ENCODE measurements around the gene SIAE. TPM values are rescaled to one million over a fixed set of nuclear protein-coding genes. Genes with fewer than 3 reads are reported as not detected.

SIAE gene
- total RNA-seq, 4 donors from 2014 or later: 4.1 to 6.4 (median 6.1) TPM

GRCh38 chr11:124674168-124674517, 604 bp upstream of the SIAE start:
- H3K4me3 ChIP-seq (ENCODE audit: low read depth, poor library complexity, severe bottlenecking): peak overlapping the region; percentile 76
- intact Hi-C loops (cut with DNase I; ENCODE audit: low total_unique reads): loop anchor here (5.0 kb wide), 1 partner anchor 88 kb away; the partner anchor contains the start of gene ESAM
- TF ChIP-seq CTCF (IDR thresholded peaks at IDR 0.05) (no peak), POLR2A (IDR thresholded peaks at IDR 0.05) (no peak)
- DNase-seq (ENCODE audit: low spot score in 2 of 2): no peak
- 29 to 31% methylated on average over 18 of the region's 18 CpGs for whole genome bisulfite sequencing, 2 donors

- 54 to 58% methylated on average over 7 of the region's 7 CpGs for WGBS, 2 donors
- peak overlapping the region; percentile 76 for H3K4me3 ChIP-seq (ENCODE audit: low read depth, poor library complexity, severe bottlenecking)
- no peak for DNase-seq (ENCODE audit: low spot score in 2 of 2)
- TF ChIP-seq POLR2A (IDR thresholded peaks at IDR 0.05) (no peak), CTCF (IDR thresholded peaks at IDR 0.05) (no peak)
- intact Hi-C loops (cut with DNase I; ENCODE audit: low total_unique reads): loop anchor here (5.0 kb wide), 1 partner anchor 90 kb away; the partner anchor contains the start of gene ESAM
Observed at GRCh38 chr11:124672536-124673215, 863 bp downstream of the SIAE start.

GRCh38 chr11:124670732-124671131, 2.8 kb downstream of the SIAE start:
- no peak overlapping the region for H3K4me3 ChIP-seq (ENCODE audit: low read depth, poor library complexity, severe bottlenecking)
- WGBS, 2 donors: 37 to 39% methylated on average over 3 of the region's 3 CpGs
- no peak for TF ChIP-seq POLR2A (IDR thresholded peaks at IDR 0.05)
- no peak for TF ChIP-seq CTCF (IDR thresholded peaks at IDR 0.05)
- intact Hi-C loops (cut with DNase I; ENCODE audit: low total_unique reads): loop anchor here (5.0 kb wide), 1 partner anchor 92 kb away; the partner anchor contains the start of gene ESAM
- DNase-seq (ENCODE audit: low spot score in 2 of 2): no peak

- no peak overlapping the region for H3K4me3 ChIP-seq (ENCODE audit: low read depth, poor library complexity, severe bottlenecking)
- TF ChIP-seq POLR2A (IDR thresholded peaks at IDR 0.05) (no peak), CTCF (IDR thresholded peaks at IDR 0.05) (no peak)
- peak in 1 of 2 donors; percentile 43 for DNase-seq (ENCODE audit: low spot score in 2 of 2)
- 22 to 24% methylated on average over 8 of the region's 8 CpGs for WGBS, 2 donors
- intact Hi-C loops (cut with DNase I; ENCODE audit: low total_unique reads): loop anchor here (10.0 kb wide), 1 partner anchor 166 kb away; no protein-coding TSS in a partner anchor
Observed at GRCh38 chr11:124669193-124669592, 4.3 kb downstream of the SIAE start.

- intact Hi-C loops (cut with DNase I; ENCODE audit: low total_unique reads): loop anchor here (10.0 kb wide), 1 partner anchor 167 kb away; no protein-coding TSS in a partner anchor
- TF ChIP-seq POLR2A (IDR thresholded peaks at IDR 0.05) (no peak), CTCF (IDR thresholded peaks at IDR 0.05) (no peak)
- 98 to 99% methylated on average over 3 of the region's 3 CpGs for WGBS, 2 donors
- H3K4me3 ChIP-seq (ENCODE audit: low read depth, poor library complexity, severe bottlenecking): no peak overlapping the region
- DNase-seq (ENCODE audit: low spot score in 2 of 2): no peak
Observed at GRCh38 chr11:124667601-124668000, 5.9 kb downstream of the SIAE start.
